8988T (cell line): ENCODE data around the gene SRSF9.
"Not testable (repeated sequence)": the region's sequence is repeated elsewhere in the genome, so short reads cannot be mapped to it uniquely, and the experiment has no call there.

Source experiments
- DNase-seq: peaks from one replicate; pipeline ENCODE4 v3.0.0; 2011

SRSF9 gene

GRCh38 chr12:120481022-120481767, 11.6 kb upstream of the SRSF9 start:
- DNase-seq, result no peak

GRCh38 chr12:120480211-120480610, 10.7 kb upstream of the SRSF9 start:
- no peak for DNase-seq

GRCh38 chr12:120479458-120479857, 9.9 kb upstream of the SRSF9 start:
- DNase-seq, result no peak

DNA sequence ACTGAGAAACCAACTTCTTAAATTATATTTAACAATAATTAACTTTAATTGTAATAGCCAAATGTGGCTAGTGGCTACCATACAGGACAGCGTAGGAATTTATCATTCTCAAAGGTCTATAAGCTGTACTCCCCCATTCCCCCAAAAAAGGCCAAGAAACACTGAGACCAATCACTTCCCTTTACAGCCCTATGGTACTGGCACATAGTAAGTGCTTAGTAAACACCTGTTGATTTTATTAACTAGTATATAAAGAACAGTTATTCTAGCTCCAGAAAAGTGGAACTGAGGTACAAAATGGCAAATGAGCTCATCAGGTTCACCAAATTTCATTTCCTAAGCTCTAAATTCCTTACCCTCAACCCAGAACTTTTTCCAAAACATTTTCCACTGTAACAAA, 6.1 kb upstream of the SRSF9 start:
- no peak for DNase-seq

- DNase-seq, result peak; percentile 78
Observed at GRCh38 chr12:120474616-120474960, 5.0 kb upstream of the SRSF9 start.

DNA sequence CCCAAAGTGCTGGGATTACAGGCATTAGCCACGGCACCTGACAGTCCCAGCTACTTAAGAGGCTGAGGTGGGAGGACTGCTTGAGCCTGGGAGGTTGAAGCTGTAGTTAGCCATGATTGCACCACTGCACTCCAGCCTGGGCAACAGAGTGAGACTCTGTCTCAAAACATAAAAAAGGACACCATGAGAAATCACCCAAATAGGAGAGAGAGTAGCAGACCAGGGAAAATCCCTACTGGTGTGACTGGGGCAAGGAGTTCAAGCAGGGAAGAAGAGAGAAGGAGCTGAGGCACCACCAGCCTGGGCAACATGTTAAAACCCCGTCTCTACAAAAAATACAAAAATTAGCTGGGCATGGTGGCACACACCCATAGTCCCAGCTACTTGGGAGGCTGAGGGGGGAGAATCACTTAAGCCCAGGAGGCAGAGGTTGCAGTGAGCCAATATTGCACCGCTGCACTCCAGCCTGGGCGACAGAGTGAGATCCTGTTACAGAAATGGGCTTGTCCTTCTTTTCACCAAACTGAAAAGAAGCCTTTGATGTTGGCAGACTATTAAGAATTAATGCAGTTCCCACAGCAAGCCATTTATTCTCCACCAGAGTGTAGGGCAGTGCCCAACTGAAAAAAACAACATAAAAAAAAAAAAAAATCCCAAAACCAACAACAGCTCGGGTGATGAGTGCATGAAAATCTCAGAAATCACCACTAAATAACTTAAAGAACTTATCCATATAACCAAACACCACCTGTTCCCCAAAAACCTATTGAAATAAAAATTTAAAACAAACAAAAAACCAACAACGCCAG, 4.5 kb upstream of the SRSF9 start:
- DNase-seq, result no peak

- no peak for DNase-seq
Observed at GRCh38 chr12:120472521-120472920, 3.0 kb upstream of the SRSF9 start.

DNA sequence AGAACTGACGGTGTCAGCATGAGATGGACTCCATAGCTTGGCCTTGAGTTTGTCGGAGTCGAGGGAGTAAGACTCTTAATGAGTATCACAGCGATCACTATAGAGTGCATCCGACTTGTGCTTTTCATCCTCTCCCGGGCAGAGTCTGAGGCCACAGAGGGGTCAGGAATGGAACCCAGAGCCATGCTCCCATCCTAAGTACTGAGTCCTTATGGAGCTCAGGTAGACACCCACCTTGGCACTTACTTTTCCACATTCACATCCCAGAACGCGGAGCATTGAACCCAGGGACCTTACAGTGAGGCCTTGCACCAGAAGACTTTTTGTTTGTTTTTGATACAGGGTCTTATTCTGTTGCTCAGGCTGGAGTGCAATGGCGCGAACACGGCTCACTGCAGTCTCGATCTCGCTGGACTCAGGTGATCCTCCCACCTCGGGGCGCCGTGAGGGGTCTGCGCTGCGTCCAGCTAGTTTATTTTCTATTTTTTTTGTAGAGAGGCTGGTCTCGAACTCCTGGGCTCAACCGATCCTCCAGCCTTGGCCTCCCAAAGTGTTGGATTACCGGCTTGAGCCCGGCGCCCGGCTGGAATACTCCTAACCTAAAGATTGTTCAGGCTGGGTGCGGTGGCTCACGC, 719 bp upstream of the SRSF9 start:
- peak; percentile 32 for DNase-seq

DNA sequence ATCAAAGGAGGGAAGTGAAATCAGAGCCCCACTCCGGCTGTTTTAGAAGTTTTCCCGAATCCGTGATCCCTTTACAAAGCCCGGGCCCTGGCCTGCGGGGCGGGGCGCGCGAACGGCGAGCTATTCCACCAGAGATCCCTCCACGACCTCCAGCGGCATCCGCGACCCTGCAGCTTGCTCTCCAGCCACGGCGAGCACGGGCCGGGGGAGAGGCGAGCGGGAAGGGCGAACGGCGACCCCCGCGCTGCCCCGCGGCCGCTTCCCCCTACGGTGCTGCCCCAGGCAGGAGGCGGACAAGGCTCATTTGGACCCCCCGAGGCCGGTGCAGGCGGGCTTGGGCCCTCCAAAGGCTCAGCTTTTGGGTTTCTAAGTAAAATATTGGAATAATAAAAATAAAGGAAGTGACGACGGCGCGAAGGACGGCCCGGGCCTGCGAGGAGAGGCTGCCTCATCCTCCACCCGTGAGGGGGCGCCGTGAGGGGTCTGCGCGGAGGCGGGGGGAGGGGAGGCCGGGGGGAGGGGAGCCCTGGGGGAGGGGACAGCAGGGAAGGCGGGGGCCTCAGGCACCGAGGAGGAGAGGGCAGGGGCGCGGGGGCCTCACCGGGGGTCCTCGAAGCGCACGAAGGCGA, 613 bp downstream of the SRSF9 start:
- peak; percentile 33 for DNase-seq

- DNase-seq, result no peak
Observed at GRCh38 chr12:120468325-120468820, 1.2 kb downstream of the SRSF9 start.

- no peak for DNase-seq
Observed at GRCh38 chr12:120467439-120467838, 2.1 kb downstream of the SRSF9 start.

GRCh38 chr12:120466560-120467315, 2.8 kb downstream of the SRSF9 start:
- DNase-seq, result no peak

- DNase-seq, result no peak
Observed at GRCh38 chr12:120465756-120466155, 3.8 kb downstream of the SRSF9 start.

DNA sequence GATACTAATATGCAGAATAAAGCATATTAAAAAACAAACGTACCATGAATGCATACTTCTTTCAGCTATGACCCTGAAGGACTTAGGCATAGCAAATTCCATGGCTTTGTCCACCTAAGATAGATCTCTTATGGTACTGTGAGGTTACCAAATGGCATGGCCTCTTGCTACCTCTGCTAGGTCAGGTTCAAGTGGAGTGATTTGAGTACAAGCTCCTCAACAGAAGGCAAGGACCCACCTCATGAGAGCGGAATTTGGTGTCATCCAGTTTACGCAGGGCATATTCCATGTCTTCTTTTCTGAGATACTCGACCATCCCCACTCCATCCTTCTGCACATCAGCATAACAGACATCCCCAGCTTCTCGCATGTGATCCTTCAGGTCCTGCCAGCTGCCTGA, 5.8 kb downstream of the SRSF9 start:
- no peak for DNase-seq

- no peak for DNase-seq
Observed at GRCh38 chr12:120462099-120462640, 7.4 kb downstream of the SRSF9 start.

- DNase-seq, result no peak
Observed at GRCh38 chr12:120460157-120460556, 9.4 kb downstream of the SRSF9 start.

- no peak for DNase-seq
Observed at GRCh38 chr12:120457133-120457532, 12.4 kb downstream of the SRSF9 start.

- no peak for DNase-seq
Observed at GRCh38 chr12:120455302-120455701, 14.2 kb downstream of the SRSF9 start.

DNA sequence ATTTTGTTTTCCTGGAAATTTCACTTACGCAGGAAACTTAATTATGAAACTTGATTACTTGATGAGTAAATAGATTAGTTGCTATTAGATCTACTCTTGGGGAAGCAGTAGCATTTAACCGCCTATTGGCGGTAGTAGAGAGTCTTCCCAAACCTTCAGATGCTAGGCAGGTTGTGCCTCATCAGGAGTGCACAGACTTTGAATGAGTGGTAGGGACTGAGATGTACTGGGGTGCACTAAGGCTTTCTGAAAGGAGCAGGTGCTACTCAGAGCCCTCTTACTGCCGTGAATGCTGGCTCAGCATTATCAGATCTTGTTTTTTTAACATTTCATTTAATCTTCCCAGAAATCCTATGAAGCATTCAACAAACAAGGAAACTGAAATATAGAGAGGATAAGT, 15.6 kb downstream of the SRSF9 start:
- no peak for DNase-seq

GRCh38 chr12:120453060-120453750, 16.3 kb downstream of the SRSF9 start:
- no peak for DNase-seq

DNA sequence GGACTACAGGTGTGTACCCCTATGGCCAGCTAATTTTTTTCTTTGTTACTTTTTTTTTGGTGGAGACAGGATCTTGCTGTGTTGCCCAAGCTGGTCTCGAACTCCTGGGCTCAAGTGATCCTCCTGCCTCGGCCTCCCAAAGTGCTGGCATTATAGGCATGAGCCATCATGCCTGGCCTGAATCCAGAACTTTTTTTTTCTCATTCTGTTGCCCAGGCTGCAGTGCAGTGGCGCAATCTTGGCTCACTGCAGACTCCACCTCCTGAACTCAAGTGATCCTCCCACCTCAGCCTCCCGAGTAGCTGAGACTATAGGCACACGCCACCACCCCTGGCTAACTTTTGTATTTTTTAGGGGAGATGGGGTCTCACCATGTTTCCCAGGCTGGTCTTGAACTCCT, 17.0 kb downstream of the SRSF9 start:
- not testable (repeated sequence) for DNase-seq

DNA sequence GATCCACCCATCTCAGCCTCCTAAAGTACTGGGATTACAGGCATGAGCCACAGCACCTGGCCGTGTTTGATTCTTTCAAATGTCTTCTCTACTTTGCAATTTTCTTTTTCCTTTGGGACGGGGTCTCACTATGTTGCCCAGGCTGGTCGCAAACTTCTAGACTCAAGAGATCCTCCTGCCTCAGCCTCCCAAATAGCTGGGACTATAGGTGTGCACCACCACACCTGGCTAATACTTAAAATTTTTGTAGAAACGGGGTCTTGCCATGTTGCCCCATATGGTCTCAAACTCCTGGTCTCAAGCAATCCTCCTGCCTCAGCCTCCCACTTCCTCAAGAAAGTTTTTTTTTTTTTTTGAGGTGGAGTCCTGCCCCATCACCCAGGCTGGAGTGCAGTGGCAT, 21.6 kb downstream of the SRSF9 start:
- DNase-seq, result no peak
